IPS DF 4.7 (cell line): ENCODE data around the gene CASZ1.

Source experiments
- DNase-seq: peaks from one replicate; pipeline ENCODE4 v3.0.0-alpha.2; 2013; ENCODE audit warnings: low spot score; ENCODE audit errors: extremely low read depth

The CASZ1 gene

GRCh38 chr1:10655002-10655401 is 141.4 kb downstream of the CASZ1 start:
- DNase-seq = no peak

GRCh38 chr1:10653370-10654125 is 142.9 kb downstream of the CASZ1 start:
- no peak for DNase-seq

GRCh38 chr1:10652626-10653025 is 143.8 kb downstream of the CASZ1 start:
- DNase-seq = no peak

GRCh38 chr1:10651793-10652192 is 144.7 kb downstream of the CASZ1 start:
- DNase-seq = no peak

GRCh38 chr1:10651389-10651766 is 145.1 kb downstream of the CASZ1 start:
- no peak for DNase-seq

GRCh38 chr1:10650556-10651388 is 145.7 kb downstream of the CASZ1 start:
- DNase-seq = no peak

GRCh38 chr1:10649517-10650201 is 146.8 kb downstream of the CASZ1 start:
- no peak for DNase-seq

GRCh38 chr1:10648689-10649516 is 147.5 kb downstream of the CASZ1 start:
- DNase-seq = no peak

GRCh38 chr1:10647414-10648170 is 148.9 kb downstream of the CASZ1 start:
- no peak for DNase-seq

GRCh38 chr1:10646347-10646861 is 150.0 kb downstream of the CASZ1 start:
- DNase-seq = no peak

- DNase-seq = no peak
These were observed 151.9 kb downstream of the CASZ1 start for GRCh38 chr1:10644307-10645128.

- DNase-seq = no peak
These were observed 152.7 kb downstream of the CASZ1 start for GRCh38 chr1:10643607-10644306.

- no peak for DNase-seq
These were observed 153.9 kb downstream of the CASZ1 start for GRCh38 chr1:10642403-10643080.

GRCh38 chr1:10641976-10642375 is 154.5 kb downstream of the CASZ1 start:
- no peak for DNase-seq

GRCh38 chr1:10640843-10641553 is 155.4 kb downstream of the CASZ1 start:
- DNase-seq = no peak

- no peak for DNase-seq
These were observed 156.5 kb downstream of the CASZ1 start for GRCh38 chr1:10639775-10640578.
